ENCODE results near the gene TRAPPC11.
"Not testable (repeated sequence)": the region's sequence is repeated elsewhere in the genome, so short reads cannot be mapped to it uniquely, and the experiment has no call there.

DNA sequence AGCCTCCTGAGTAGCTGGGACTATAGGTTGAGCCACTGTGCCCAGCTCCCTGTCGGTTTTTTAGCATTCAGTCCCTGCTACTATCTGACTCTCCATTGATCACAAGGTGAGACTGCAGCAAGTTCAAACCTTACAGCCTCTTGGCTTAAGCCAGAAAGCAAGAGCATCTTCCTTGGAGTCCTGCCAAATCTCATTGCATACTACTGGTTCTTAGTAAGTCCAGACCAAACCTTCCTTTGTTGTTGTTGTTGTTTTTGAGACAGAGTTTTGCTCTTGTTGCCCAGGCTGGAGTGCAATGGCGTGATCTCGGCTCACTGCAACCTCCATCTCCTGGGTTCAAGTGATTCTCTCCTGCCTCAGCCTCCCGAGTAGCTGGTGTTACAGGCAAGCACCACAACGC, 31.8 kb upstream of the TRAPPC11 start:
- TF ChIP-seq, protein P1, sequence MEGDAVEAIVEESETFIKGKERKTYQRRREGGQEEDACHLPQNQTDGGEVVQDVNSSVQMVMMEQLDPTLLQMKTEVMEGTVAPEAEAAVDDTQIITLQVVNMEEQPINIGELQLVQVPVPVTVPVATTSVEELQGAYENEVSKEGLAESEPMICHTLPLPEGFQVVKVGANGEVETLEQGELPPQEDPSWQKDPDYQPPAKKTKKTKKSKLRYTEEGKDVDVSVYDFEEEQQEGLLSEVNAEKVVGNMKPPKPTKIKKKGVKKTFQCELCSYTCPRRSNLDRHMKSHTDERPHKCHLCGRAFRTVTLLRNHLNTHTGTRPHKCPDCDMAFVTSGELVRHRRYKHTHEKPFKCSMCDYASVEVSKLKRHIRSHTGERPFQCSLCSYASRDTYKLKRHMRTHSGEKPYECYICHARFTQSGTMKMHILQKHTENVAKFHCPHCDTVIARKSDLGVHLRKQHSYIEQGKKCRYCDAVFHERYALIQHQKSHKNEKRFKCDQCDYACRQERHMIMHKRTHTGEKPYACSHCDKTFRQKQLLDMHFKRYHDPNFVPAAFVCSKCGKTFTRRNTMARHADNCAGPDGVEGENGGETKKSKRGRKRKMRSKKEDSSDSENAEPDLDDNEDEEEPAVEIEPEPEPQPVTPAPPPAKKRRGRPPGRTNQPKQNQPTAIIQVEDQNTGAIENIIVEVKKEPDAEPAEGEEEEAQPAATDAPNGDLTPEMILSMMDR (IDR thresholded peaks at IDR 0.05; ENCODE audit: low read depth, low read length): not testable (repeated sequence)
- not testable (repeated sequence) for TF ChIP-seq POLR2A (IDR thresholded peaks at IDR 0.05; ENCODE audit: extremely low read depth, insufficient read length)
